ENCODE data around the gene HPF1. TPM values are rescaled to one million over a fixed set of nuclear protein-coding genes. Genes with fewer than 3 reads are reported as not detected.

HPF1 gene
- total and polyA plus RNA-seq, 2 of the 8 experiments (the other 6 are each of a cell fraction or from before 2014, with no cell fraction given) = 14.1 to 32.5 TPM

DNA sequence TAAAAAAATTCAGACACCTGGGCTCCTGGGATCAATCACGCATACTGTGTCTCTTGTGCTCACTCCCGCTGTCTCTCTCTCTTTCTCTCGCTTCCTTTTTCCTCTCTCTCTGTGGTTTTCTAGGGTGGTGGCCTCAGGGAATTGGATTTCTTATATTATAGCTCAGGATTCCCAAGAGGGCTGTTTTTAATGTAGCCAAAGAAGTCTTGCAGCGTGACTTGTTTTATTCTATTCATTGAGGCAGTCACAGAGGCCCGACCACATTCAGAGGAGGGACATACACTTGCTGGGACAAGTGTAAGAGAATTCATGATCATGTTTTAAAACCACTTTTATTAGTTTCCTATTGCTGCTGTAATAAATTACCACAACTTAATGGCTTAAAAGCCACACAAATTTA lies 59.4 kb downstream of the HPF1 start:
- no peaks in the 10 kb centered on the region for H3K79me1 ChIP-seq (ENCODE audit: low read depth, low read length)
- no peak overlapping the region for H2BK12ac ChIP-seq (ENCODE audit: low read depth, low read length)
- ChIA-PET CTCF (ENCODE audit: partially characterized antibody) (interaction anchor here (1.0 kb wide), 1 partner anchor 112 kb away, joined by 4 read pairs; no protein-coding TSS in a partner anchor), POLR2A (ENCODE audit: partially characterized antibody) (no interaction called here)
- peaks cover 0 to 14% (median 6%) of the 10 kb centered on the region in 4 experiments; a peak in 2 of 8 replicates for H3K36me3 ChIP-seq (ENCODE audit: control insufficient read depth in 2 of 4, insufficient read depth in 4 of 4, low read length in 3 of 4)
- H3K4me3 ChIP-seq (ENCODE audit: extremely low read depth in 1 of 4, insufficient read depth in 2 of 4, low read depth in 3 of 4, low read length in 4 of 4) = no peak overlapping the region
- FAIRE-seq (no peak), DNase-seq (ENCODE audit: low read depth in 1 of 2, low spot score in 2 of 2) (no peak)
- H2AFZ ChIP-seq (ENCODE audit: low read length) = no peak overlapping the region
- no peak overlapping the region for H3K23ac ChIP-seq (ENCODE audit: insufficient read length)
- H4K5ac ChIP-seq (ENCODE audit: insufficient read length, low read depth, low read length) = no peak overlapping the region
- no peaks in the 10 kb centered on the region for H3K79me2 ChIP-seq (ENCODE audit: control insufficient read depth in 1 of 2, insufficient read depth in 2 of 2, low read length in 2 of 2)
- no peaks in the 10 kb centered on the region; a peak in 1 of 4 replicates for H3K9me3 ChIP-seq (ENCODE audit: insufficient read depth in 2 of 2, low read depth in 1 of 2, low read length in 1 of 2)
- H2AK5ac ChIP-seq (ENCODE audit: low read depth, low read length) = no peak overlapping the region
- H2BK15ac ChIP-seq (ENCODE audit: low read length) = no peak overlapping the region
- H3K18ac ChIP-seq (ENCODE audit: extremely low read depth, low read length) = no peak overlapping the region
- H4K8ac ChIP-seq (ENCODE audit: extremely low read depth, insufficient read depth, low read length) = no peak overlapping the region
- no peak overlapping the region for H3K9ac ChIP-seq (replicated peaks in 1 of 4; ENCODE audit: extremely low read depth in 1 of 4, low read depth in 3 of 4, low read length in 3 of 4)
- H3K4me2 ChIP-seq (ENCODE audit: insufficient read depth in 1 of 2, low read depth in 2 of 2, low read length in 2 of 2) = no peak overlapping the region
- no peaks in the 10 kb centered on the region for H3K23me2 ChIP-seq (ENCODE audit: low read depth, low read length)
- H3K56ac ChIP-seq (replicated peaks; ENCODE audit: insufficient read length, low read depth, low read length) = no peak overlapping the region
- no peak overlapping the region for H2BK5ac ChIP-seq (ENCODE audit: low read depth, low read length)
- H3K14ac ChIP-seq (ENCODE audit: insufficient read length) = no peak overlapping the region
- H4K20me1 ChIP-seq (replicated peaks in 1 of 2; ENCODE audit: control insufficient read depth in 1 of 2, insufficient read depth in 2 of 2, low read length in 2 of 2) = no peaks in the 10 kb centered on the region
- 80% methylated on average over 5 of the region's 5 CpGs; no CpG with 5 or more reads in 1 of the 2 experiments for WGBS, 2 experiments (ENCODE audit: extremely low coverage in 1 of 2, insufficient coverage in 1 of 2, insufficient read length in 1 of 2, insufficient replicate concordance in 2 of 2, low coverage in 1 of 2, low lambda C conversion rate in 2 of 2, missing lambda C conversion rate in 1 of 2)
- no peak overlapping the region for H3K27ac ChIP-seq (ENCODE audit: low read depth, low read length)
- no peak overlapping the region for H4K91ac ChIP-seq (replicated peaks; ENCODE audit: insufficient read length, low read length)
- no peaks in the 10 kb centered on the region for H3K27me3 ChIP-seq (replicated peaks in 1 of 4; ENCODE audit: control insufficient read depth in 3 of 4, extremely low read depth in 1 of 4, insufficient read depth in 3 of 4, low read length in 3 of 4)
- H3K4me1 ChIP-seq (replicated peaks in 1 of 4; ENCODE audit: control insufficient read depth in 3 of 4, insufficient read depth in 4 of 4, low read length in 3 of 4) = no peaks in the 10 kb centered on the region
- no peak overlapping the region for H2BK120ac ChIP-seq (replicated peaks; ENCODE audit: low read depth, low read length)
- H2BK20ac ChIP-seq (ENCODE audit: low read length) = no peak overlapping the region
- H3K4ac ChIP-seq (replicated peaks; ENCODE audit: insufficient read length, low read depth, low read length) = no peak overlapping the region
- TF ChIP-seq POLR2A (IDR thresholded peaks at IDR 0.05; ENCODE audit: control extremely low read depth in 1 of 2, low read depth in 2 of 2, low read length in 2 of 2) = no peak
- TF ChIP-seq, protein P1, sequence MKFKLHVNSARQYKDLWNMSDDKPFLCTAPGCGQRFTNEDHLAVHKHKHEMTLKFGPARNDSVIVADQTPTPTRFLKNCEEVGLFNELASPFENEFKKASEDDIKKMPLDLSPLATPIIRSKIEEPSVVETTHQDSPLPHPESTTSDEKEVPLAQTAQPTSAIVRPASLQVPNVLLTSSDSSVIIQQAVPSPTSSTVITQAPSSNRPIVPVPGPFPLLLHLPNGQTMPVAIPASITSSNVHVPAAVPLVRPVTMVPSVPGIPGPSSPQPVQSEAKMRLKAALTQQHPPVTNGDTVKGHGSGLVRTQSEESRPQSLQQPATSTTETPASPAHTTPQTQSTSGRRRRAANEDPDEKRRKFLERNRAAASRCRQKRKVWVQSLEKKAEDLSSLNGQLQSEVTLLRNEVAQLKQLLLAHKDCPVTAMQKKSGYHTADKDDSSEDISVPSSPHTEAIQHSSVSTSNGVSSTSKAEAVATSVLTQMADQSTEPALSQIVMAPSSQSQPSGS (IDR thresholded peaks at IDR 0.05; ENCODE audit: low read length) = no peak
- no peak for TF ChIP-seq BCL11A (IDR thresholded peaks at IDR 0.05; ENCODE audit: low read depth in 2 of 2, low read length in 2 of 2)
- TF ChIP-seq, protein P2, sequence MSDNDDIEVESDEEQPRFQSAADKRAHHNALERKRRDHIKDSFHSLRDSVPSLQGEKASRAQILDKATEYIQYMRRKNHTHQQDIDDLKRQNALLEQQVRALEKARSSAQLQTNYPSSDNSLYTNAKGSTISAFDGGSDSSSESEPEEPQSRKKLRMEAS (IDR thresholded peaks at IDR 0.05) = no peak
- TF ChIP-seq KDM4A (IDR thresholded peaks at IDR 0.05; ENCODE audit: low read depth, low read length, severe bottlenecking) = no peak
- no peak for TF ChIP-seq CHD2 (IDR thresholded peaks at IDR 0.05; ENCODE audit: low read length)
- no peak for TF ChIP-seq SAP30 (IDR thresholded peaks at IDR 0.05; ENCODE audit: insufficient read depth, insufficient replicate concordance, low read length)
- no peak for TF ChIP-seq SIX5 (IDR thresholded peaks at IDR 0.05; ENCODE audit: low read depth, low read length)
- no peak for TF ChIP-seq CREB1 (IDR thresholded peaks at IDR 0.05)
- TF ChIP-seq SUZ12 (IDR thresholded peaks at IDR 0.05; ENCODE audit: low read length) = no peak
- no peak for TF ChIP-seq JUND (IDR thresholded peaks at IDR 0.05; ENCODE audit: low read length)
